Measurements from ENCODE around the gene PRPF40B.
A peak's percentile ranks its signal among the peaks of the same experiment; 100 is the strongest.

The PRPF40B gene

DNA sequence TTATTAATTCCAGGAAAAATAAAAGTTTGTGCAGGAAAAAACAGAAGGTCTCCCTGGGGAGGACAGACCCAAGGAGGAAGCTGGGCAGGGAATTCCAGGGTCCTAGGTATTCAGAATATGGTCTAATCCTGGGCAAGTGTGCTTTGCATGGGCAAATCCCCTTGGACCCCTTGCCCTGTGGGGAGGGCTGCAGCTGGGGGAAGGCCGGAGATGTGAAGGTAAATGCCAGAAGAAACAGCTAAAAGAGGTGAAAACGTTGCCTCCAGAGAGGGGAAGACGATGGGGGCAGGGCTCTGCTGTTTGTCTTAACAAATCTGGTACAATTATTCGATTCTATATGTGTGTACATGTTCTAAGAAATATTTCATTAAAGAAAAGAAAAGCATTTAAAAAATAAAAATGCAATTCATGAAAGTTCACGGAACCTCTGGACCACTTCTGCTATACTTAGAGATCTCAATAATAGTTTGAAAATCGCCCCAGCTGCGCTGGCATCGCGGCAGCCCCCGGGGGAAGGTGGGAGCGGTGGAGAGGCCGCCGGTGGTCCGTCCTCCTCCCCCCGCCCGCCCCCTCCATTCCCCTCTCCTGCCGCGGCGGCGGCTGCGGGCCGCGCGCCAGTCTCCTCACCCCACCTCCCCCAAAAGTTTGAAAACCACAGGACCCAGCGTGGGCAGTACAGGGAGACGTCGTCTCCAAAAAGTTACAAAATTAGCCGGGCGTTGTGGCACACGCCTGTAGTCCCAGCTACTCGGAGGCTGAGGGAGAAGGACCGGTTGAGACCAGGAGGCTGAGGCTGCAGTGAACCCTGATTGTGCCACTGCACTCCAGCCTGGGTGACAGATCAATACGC is 1.5 kb upstream of the PRPF40B start:
- TF ChIP-seq POLR2A (IDR thresholded peaks at IDR 0.05; ENCODE audit: low read length) = no peak

DNA sequence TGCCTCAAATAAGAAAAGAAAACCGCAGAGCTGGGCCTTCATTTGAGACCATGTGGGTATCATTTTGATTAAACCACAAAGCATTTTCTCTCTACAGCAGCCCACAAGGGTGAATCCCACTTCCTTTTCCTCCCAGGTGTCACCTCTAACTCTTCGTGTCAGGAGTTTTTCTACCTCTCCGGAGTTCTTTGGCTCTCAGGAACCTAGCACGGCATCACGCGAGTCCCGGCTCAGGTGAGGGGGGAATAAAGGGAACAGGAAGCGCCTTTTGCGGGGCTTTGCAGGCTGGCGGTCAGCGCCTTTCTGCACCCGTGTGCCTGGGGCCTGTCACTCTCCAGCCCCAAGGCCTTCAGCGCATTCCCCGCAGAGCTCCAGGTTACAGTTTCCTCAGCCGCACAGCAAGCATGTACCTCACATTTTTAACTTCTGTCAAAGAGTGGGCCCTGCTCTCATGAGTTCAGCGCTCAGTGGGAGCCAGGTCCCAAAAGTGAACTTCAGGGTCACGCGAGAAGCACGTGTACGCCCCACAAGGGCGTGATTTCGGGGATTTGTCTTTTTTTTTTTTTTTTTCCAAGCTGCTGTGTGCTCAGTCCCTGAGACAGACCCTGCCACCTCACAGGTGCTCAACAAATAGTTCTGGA is 740 bp upstream of the PRPF40B start:
- peak; percentile 46 to 75 for DNase-seq
- TF ChIP-seq POLR2A (IDR thresholded peaks at IDR 0.05; ENCODE audit: low read length) (peak; percentile 38), GATA1 (IDR thresholded peaks at IDR 0.05; ENCODE audit: low read depth, low read length) (no peak)

More for the DNA sequence above, 1.5 kb upstream of the PRPF40B start:
- DNase-seq = peak in 1 of 2 experiments; percentile 40

DNA sequence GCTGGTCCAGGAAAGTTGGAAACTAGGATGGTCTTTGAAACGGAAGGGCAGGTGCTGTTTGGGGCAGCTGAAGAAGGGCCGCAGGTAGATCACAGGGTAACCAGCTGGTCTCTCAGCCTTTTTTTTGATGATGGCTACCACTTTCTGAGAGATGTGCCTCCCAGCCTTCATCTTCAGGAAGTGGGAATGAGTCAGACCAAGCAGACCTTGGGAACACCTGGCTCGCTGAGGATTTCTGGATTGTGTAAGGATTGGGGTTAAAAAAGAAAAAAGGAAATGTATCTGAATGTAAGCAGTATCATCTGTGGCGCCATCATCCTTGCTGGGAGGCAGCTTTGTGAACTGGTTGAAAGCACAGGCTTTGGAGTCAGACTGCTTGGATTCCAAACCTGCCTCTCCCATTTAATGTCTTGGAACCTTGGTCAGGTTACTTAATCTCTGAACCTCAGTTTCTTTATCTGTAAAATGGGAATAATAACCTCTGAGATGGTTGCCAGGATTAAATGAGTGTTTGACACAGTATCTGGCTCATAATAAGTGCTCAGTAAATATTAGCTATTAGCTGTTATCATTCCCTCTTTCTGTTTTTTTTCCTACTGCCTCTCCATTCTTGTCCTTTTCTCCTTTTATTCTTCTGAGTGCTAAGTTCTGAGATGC is 1.7 kb downstream of the PRPF40B start:
- no peak for DNase-seq
- no peak for TF ChIP-seq GATA1 (IDR thresholded peaks at IDR 0.05; ENCODE audit: low read depth, low read length)
- no peak for TF ChIP-seq POLR2A (IDR thresholded peaks at IDR 0.05; ENCODE audit: low read length)

DNA sequence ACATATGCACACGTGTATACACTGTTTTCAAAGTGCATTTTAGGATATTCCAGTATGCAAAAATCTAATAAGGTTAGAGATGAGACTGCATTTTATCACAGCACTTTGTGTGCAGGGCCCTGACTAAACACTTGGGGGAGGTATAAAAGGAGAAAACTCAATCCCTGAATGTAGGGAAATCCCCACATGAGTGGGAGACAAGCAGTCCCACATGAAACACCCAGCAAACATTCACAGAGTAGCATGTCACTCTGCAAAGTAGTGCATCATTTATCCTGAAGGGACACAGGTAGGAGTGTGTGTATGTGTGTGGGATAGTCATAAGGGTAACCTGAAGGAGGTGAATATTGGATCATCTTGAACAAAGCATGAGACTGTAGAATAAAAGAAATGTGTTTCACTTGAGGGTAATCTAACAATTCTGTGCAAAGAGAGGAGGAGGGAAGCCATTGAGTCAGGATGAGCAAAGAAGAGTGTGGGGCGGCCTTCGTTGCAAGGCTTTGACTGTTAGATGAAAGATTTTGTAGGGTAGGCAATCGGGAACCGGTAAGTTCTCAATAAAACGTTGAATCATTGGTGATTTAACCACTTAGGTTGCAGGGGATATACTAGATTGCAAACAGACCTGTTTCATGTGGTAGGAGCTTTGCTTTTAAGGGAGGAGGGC is 2.9 kb downstream of the PRPF40B start:
- no peak for DNase-seq
- TF ChIP-seq GATA1 (IDR thresholded peaks at IDR 0.05; ENCODE audit: low read depth, low read length) (no peak), POLR2A (IDR thresholded peaks at IDR 0.05; ENCODE audit: low read length) (no peak)

DNA sequence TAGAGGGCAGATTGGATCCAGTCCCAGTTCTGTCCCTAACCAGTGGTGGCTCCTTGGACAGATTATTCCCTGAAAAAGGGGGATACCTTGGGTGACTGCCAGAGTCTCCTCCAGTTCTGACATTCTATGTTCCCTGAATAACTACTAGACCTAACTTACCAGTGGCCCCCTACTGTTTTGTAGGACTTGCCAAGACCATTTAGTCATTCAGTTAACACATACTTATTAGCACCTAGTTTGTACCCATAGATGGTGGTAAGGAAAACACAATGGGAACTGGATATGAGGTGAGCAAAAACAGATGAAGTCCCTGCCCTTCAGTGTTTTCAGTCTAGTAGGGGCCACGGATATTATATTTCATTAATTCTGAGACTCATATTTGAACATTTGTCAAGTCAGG is 3.5 kb downstream of the PRPF40B start:
- no peak for DNase-seq
- no peak for TF ChIP-seq POLR2A (IDR thresholded peaks at IDR 0.05; ENCODE audit: low read length)
- no peak for TF ChIP-seq GATA1 (IDR thresholded peaks at IDR 0.05; ENCODE audit: low read depth, low read length)

DNA sequence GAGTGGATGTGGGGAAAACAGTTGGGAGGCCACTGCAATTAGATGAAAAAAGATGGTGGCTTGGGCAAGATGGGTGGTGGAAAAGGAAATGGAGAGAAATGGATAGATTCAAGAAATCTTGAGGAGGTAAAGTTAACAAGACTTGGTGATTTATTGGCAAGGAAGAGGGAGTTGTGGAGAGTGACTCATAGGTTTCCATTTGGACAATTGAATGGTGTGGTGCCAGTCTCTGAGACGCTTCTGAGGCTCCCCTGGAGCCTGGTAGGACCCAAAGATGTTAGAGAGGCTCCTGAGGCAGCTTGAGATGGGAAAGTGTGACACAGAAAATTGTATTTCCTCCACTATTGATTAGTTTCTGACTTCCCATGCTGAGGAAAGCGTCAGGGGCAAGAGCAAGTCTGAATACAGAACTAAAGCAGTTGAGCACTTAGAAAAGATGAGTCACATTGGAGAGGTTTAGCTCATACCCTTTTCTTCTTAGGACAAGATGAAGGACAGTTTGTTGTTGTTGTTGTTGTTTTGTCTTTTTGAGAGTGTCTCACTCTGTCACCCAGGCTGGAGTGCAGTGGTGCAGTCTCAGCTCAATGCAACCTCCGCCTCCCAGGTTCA is 4.5 kb downstream of the PRPF40B start:
- no peak for DNase-seq
- TF ChIP-seq GATA1 (IDR thresholded peaks at IDR 0.05; ENCODE audit: low read depth, low read length) (no peak), POLR2A (IDR thresholded peaks at IDR 0.05; ENCODE audit: low read length) (no peak)

DNA sequence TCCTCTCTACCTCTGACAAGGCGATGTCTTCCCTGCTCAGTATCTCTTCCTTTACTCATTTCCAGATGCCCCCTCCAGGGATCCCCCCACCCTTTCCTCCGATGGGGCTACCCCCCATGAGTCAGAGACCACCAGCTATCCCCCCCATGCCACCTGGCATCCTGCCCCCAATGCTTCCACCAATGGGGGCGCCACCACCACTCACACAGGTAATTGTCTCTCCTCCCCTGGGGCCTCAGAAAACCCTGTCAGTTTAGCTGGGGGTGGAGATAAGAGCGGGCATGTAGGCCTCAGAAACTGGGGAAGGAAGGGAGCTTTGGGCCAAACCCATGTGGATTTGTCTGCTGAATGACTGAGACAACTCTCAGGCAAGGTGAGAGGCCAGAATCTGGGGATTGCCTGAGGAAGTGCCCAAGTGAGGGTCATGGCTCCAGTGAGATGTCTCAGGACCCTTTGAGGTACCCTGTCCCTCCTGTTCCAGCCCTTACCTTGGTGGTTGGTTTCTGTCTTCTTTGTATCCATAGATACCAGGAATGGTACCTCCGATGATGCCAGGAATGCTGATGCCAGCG is 8.1 kb downstream of the PRPF40B start:
- DNase-seq = peak in 1 of 2 experiments; percentile 15
- TF ChIP-seq POLR2A (IDR thresholded peaks at IDR 0.05; ENCODE audit: low read length) = no peak
- no peak for TF ChIP-seq GATA1 (IDR thresholded peaks at IDR 0.05; ENCODE audit: low read depth, low read length)

DNA sequence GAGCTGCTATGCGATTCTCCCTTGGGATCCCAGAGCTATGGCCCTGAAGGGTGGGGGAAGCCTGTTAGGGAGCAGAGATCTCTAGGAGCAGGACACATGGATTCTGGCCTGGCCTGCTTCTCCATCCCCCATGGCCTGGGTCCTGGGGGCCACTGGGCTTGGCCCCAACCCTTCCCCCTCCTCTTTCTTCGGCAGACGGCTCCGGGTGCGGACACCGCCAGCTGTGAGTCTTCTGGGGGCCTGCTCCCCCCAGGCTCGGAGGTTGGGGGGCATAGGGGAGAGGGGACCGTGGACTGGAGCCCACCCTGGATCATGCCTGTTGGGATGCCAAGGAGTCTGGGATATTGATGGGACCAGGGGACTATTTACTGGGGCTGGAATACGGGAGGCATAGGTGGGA is 9.0 kb downstream of the PRPF40B start:
- no peak for DNase-seq
- TF ChIP-seq POLR2A (IDR thresholded peaks at IDR 0.05; ENCODE audit: low read length) = no peak
- no peak for TF ChIP-seq GATA1 (IDR thresholded peaks at IDR 0.05; ENCODE audit: low read depth, low read length)

DNA sequence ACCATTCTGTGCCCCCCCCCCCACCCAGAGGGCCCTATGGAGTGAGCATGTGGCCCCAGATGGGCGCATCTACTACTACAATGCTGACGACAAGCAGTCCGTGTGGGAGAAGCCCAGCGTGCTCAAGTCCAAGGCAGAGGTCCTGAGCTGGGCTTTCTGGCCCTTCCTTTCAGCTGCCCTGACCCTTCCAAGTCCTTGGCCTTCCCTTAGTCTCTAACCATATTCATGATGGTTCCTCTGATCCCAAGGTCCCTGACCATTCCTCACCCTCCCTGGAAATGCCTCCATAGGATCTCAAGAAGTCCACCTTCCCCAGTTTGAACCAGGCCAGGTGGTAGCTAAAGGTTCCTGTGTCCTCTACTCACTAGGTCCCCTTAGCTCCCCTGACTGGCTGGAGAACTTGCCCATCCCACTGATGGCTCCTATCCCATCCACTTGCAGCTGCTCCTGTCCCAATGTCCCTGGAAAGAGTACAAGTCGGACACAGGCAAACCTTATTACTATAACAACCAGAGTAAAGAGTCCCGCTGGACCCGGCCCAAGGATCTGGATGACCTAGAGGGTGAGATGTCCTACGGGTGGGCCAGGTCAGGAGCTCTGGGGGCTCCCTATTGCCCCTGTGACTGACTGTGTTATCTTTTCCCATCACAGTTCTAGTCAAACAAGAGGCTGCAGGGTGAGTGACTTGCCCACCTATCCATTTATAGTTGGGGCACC is 9.8 kb downstream of the PRPF40B start:
- TF ChIP-seq GATA1 (IDR thresholded peaks at IDR 0.05; ENCODE audit: low read depth, low read length) = no peak
- no peak for TF ChIP-seq POLR2A (IDR thresholded peaks at IDR 0.05; ENCODE audit: low read length)
- no peak for DNase-seq

DNA sequence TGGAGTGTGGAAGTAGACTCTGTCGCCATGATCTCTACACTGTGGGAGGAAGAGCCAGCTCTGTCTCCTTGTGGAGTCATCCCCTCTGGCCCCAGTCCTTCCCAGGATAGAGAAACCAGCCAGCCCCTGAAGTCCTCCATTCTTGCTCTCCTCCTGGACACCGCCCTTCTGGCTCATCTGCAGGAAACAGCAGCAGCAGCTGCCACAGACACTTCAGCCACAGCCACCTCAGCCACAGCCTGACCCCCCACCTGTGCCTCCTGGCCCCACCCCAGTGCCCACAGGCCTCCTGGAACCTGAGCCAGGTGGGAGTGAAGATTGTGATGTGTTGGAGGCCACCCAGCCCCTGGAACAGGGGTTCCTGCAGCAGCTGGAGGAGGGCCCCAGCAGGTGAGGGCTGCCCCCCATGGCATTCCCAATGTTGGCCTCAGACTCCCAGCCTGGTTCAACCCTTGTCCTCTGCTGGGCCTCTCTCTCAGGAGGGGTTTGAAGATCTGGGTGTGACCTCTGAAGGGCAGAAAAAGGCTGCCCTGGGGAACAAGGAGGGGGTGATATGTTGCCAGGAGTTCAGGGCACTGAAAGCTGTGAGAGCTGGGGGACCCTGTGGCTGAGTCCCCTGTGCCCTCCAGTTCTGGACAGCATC is 10.5 kb downstream of the PRPF40B start:
- DNase-seq = no peak
- no peak for TF ChIP-seq POLR2A (IDR thresholded peaks at IDR 0.05; ENCODE audit: low read length)
- TF ChIP-seq GATA1 (IDR thresholded peaks at IDR 0.05; ENCODE audit: low read depth, low read length) = no peak

DNA sequence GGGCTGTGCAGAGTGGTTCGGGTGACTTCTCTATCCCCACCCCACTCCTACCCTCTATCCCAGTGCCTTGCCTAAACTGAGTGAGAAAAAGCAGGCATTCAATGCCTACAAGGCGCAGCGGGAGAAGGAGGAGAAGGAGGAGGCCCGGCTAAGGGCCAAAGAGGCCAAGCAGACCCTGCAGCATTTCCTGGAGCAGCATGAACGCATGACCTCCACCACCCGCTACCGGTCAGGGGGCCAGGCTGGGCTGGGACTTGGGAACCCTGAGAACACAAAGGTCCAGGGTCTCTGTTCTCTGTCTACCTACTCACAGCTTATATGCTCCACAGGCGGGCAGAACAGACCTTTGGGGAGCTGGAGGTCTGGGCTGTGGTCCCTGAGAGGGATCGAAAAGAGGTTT is 11.7 kb downstream of the PRPF40B start:
- TF ChIP-seq GATA1 (IDR thresholded peaks at IDR 0.05; ENCODE audit: low read depth, low read length) (no peak), POLR2A (IDR thresholded peaks at IDR 0.05; ENCODE audit: low read length) (no peak)
- no peak for DNase-seq

DNA sequence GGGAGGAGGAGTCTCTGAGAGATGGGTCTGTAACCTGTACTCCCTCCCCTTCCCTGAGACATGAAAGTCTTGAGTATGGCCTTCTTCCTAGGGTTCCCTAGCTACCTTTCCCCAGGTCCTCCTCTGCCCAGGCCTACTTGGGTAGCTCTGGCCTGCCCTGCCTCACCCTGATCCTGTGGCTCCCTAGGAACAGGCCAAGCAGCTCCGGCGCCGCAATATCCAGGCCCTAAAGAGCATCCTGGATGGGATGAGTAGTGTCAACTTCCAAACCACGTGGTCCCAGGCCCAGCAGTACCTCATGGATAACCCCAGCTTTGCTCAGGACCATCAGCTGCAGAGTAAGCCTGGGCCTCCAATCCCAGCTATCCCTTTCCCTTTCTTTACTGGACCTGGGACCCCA is 12.3 kb downstream of the PRPF40B start:
- no peak for DNase-seq
- TF ChIP-seq GATA1 (IDR thresholded peaks at IDR 0.05; ENCODE audit: low read depth, low read length) = no peak
- no peak for TF ChIP-seq POLR2A (IDR thresholded peaks at IDR 0.05; ENCODE audit: low read length)
